ENCODE results near the gene NAXD.

The NAXD gene

DNA sequence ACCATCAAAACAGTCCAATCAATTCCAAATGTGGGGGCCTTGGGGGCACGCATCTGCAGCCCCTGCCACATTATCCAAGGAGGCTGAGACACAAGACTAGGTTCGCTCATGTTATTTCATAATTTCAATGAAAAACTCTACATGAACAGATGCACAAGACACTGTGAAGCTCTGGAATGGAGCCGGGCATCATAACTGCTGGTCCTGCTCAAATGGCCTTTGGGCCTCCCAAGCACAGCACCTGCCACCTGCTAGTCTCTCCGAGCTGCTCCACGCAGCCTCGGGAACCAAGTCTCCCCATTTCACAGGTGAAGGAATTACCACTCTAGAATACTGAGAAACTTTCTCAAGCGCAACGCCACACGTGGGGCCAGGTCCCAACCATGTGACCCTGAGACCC is 73.7 kb downstream of the NAXD start:
- 0 out of 2 replicates have a peak, but pooled peaks cover 4% of the 10 kb centered on the region for H3K36me3 ChIP-seq (ENCODE audit: low read length)

More for the DNA sequence above, 73.7 kb downstream of the NAXD start:
- Histone ChIP-seq H3K27me3 (ENCODE audit: low read length) (no peaks in the 10 kb centered on the region), H2AFZ (ENCODE audit: low read depth, low read length, severe bottlenecking) (no peak overlapping the region), H3F3A (ENCODE audit: insufficient read depth) (no peaks in the 10 kb centered on the region), H3K9me3 (ENCODE audit: insufficient read depth, low read length) (no peaks in the 10 kb centered on the region), H3K4me2 (ENCODE audit: low read depth, low read length, poor library complexity, severe bottlenecking) (no peak overlapping the region), H3K4me3 (ENCODE audit: insufficient read depth, low read length, poor library complexity, severe bottlenecking) (no peak overlapping the region), H3K9me2 (replicated peaks; ENCODE audit: insufficient read depth, low read length) (no peaks in the 10 kb centered on the region), H3K27ac (ENCODE audit: low read depth, low read length) (no peak overlapping the region), H3K9ac (ENCODE audit: low read length) (no peak overlapping the region), H3K79me2 (ENCODE audit: insufficient read depth, low read length) (no peaks in the 10 kb centered on the region; the same call in 1 of the 2 replicates), H4K20me1 (ENCODE audit: low read depth, low read length) (no peaks in the 10 kb centered on the region)
- TF ChIP-seq, protein P1, sequence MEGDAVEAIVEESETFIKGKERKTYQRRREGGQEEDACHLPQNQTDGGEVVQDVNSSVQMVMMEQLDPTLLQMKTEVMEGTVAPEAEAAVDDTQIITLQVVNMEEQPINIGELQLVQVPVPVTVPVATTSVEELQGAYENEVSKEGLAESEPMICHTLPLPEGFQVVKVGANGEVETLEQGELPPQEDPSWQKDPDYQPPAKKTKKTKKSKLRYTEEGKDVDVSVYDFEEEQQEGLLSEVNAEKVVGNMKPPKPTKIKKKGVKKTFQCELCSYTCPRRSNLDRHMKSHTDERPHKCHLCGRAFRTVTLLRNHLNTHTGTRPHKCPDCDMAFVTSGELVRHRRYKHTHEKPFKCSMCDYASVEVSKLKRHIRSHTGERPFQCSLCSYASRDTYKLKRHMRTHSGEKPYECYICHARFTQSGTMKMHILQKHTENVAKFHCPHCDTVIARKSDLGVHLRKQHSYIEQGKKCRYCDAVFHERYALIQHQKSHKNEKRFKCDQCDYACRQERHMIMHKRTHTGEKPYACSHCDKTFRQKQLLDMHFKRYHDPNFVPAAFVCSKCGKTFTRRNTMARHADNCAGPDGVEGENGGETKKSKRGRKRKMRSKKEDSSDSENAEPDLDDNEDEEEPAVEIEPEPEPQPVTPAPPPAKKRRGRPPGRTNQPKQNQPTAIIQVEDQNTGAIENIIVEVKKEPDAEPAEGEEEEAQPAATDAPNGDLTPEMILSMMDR (IDR thresholded peaks at IDR 0.05; ENCODE audit: insufficient read depth, low read length, poor library complexity, severe bottlenecking), result no peak
- no peak for TF ChIP-seq EZH2phosphoT487 (conservative IDR thresholded peaks at IDR 0.05; ENCODE audit: low read length)

All from SU-DHL-6 (cell line).